Stimulated activated CD4-positive, alpha-beta T cell treated with anti-CD3 and anti-CD28 coated beads, Interleukin-1b, Interleukin-23, amount 100 ng/mL, for 4 hours (primary cell): Measurements from ENCODE around the gene TBX1.

Source experiments
- DNase-seq, 2 donors: peaks; one replicate each; pipeline ENCODE4 v3.0.0-alpha.2; 2020; ENCODE audit warnings: low read depth in 2 of 2

Gene TBX1

DNA sequence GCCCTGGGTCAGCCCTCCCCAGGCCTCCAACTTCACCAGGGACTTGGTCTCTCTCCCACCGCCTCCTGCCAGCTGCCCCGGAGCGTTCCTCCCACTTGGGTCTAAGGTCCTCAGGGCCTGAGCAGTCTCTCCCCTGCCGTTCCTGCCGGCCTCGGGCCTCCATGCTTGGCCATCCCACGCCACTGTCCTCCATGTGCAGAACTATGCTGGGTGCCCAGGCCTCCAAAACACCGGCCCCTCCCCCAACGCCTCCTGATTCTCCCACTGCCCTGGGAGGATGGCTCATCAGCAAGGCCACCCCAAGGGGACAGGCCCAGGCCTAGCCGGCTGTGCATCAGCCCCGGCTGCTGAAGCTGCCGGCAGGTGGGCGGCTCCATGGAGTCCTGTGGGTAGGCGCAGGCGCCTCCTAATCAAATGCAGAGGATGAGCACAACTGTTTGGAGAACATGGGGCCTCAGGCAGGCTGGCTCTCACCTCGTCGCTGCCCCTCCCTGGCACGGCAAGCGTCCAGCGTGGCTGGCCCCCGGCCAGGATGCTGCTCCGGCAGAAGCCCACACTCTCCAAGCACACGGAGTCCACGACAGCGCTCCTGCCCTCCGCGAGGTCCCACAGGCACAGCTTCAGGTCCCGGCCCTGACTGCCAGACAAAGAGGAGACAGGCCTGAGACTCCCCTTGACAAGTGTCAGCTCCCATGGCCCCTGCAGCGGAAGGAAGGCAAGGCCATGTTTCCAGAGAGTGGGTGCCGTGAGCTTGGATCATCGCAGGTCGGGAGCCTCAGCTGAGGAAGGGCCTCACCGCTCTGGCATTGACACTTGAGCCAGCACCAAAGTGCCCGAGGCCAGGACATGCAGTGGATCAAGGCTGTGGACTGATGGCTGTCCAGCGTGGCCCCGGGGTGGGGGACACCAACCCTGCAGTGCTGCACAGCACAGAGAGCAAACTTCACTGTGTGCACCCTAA, 51.5 kb downstream of the TBX1 start:
- no peak for DNase-seq

DNA sequence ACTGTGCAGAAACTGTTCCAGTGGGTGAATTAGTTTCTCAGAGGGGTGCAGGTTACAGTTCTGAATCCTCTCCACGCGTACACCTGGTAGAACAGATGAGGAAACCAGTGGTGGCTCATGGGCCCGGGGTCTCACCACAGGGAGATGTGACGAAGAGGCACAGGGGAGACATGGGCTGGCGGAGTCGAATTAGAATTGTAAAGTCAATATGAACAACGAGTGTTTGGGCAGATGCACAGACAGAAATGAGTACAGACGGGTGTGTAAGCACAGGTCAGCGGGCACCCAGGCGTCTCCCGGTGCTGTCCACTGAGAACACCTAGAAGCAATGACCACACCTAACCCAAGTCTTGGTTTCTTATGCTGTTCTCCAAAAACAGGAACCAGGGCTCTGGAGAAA, 52.3 kb downstream of the TBX1 start:
- no peak for DNase-seq

DNA sequence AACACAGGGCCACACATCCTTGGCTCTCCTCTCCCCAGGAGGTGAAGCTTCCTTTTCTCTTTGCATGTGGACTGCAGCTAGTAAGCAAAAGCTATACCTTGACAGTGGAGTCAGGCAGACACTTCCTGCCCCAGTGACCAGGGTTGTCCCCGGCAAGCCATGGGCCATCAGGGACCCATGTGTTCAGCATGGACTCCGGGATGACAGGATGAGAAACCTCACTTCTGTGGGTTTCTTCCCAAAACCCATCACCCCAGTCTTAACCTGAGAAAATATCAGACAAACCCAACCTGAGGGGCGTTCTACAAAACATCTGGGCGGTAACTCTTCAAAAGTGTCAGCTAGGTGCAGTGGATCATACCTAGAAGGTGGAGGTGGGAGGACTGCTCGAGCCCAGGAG, 53.9 kb downstream of the TBX1 start:
- no peak for DNase-seq

DNA sequence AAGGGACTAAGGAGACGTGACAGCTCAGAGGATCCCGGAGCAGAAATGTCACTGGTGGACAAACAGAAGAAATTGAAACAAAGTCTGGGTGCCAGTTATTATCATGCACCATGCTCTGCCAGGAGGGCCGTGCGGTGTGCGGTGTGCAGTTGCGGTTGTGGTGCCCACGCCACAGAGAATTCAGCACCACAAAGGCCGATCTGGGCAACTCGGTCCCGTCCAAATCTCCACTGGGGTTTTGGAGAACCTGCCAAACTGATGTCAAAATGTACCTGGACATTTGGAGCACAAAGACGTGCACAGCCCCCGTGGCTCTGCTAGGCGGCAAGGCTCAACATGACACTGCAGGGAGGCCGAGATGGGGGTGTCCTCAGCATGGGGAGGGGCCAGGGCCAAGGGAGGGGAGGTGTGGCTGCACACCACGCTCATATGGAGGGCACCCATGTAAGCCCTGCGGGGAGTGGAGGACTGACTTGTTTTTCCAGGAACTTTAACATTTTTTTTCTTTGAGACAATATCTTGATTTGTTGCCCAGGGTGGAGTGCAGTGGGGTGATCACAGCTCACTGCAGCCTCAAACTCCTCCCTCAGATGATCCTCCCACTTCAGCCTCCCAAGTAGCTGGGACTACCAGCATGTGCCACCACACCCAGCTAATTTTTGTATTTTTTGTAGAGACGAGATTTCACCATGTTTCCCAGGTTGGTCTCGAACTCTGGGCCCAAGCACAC, 54.7 kb downstream of the TBX1 start:
- no peak for DNase-seq

DNA sequence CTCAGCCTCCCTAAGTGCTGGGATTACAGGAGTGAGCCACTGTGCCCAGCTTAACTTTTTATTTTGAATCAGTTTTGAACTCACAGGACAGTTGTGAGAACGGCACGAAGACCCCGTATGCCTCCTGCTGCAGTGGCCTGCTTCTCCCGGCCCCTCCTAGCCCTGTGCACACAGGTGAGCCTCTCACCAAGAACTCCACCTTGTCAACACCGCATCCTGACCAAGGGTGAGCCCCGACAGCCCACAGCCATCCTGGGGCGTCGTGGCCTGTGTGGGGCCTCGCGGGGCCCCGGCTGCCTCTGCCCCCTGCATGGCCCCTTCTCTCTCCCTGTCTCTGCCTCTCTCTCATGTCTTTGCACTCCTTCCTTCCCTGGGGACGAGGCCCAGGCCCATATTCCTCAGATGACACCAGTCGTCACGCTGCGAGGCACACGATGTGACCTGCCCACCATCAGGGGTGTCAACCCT, 55.3 kb downstream of the TBX1 start:
- DNase-seq = no peak

DNA sequence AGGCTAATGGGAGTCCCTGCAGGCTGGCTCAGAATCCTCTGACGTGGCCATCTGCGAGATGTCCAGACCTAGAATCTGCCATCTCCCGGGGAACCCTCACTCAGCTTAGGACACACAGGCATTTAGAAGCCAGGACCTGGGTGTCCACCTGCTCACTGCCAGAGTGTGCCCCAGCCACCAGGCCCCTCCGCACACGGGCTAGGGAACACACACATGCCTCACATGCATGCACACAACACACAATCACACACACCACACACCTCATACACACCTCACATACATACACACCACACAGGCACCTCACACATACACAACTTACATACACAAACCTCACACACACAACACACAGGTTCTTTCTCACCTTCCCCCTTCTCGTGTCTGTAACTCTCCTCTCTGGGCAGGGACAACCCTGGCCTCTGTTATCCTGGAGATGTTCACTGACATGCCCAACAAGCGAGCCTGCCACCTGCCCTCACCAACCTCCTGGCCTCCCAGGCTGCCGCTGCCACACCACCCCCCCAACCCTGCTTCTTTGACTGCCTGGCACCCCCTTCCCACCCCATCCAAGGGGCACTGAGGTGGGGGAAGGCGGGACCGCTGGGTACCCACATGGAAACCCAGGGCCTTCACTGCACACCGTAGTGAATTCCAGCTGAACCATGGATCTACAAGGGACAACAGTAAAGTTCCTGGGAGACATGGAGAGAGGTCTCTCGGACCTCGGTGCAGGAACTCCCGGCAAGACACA, 56.0 kb downstream of the TBX1 start:
- no peak for DNase-seq
